ENCODE data around the gene HSF5. TPM values are rescaled to one million over a fixed set of nuclear protein-coding genes. Genes with fewer than 3 reads are reported as not detected.

The HSF5 gene
- total and polyA plus RNA-seq, 2 of the 13 experiments (the other 11 are each of a cell fraction or from before 2014, with no cell fraction given), result not detected

- in situ Hi-C loops (cut with HindIII; ENCODE audit: extremely low pct_ligation_motif_present, low pct_unique_long_range_greater_than_20kb) (no loop called here), intact Hi-C loops (cut with micrococcal nuclease; ENCODE audit: unreplicated experiment) (no loop called here)
- DNase-seq (ENCODE audit: low spot score), result no peak
- Histone ChIP-seq H3K4me1 (ENCODE audit: insufficient read depth, low read length) (peaks cover 29% of the 10 kb centered on the region), H3K79me2 (ENCODE audit: insufficient read depth, low read length) (no peaks in the 10 kb centered on the region), H3K4me3 (replicated peaks in 1 of 3; ENCODE audit: insufficient read depth in 1 of 3, low read depth in 2 of 3, low read length in 3 of 3) (no peak overlapping the region), H3K27me3 (ENCODE audit: control insufficient read depth in 1 of 2, insufficient read depth in 2 of 2, low read length in 2 of 2) (peaks cover 7 to 34% of the 10 kb centered on the region in 2 experiments; a peak in 3 of 5 replicates), H4K20me1 (ENCODE audit: insufficient read depth, low read length) (no peaks in the 10 kb centered on the region), H3K27ac (ENCODE audit: extremely low read length, insufficient read depth, low read length) (no peak overlapping the region), H2AFZ (ENCODE audit: low read length) (no peak overlapping the region), H3K4me2 (ENCODE audit: low read depth, low read length) (no peak overlapping the region), H3K36me3 (replicated peaks in 1 of 2; ENCODE audit: control insufficient read depth in 1 of 2, insufficient read depth in 2 of 2, low read length in 2 of 2) (no peaks in the 10 kb centered on the region), H3K9me3 (ENCODE audit: low read length) (no peaks in the 10 kb centered on the region), H3K9ac (ENCODE audit: insufficient read depth, low read depth, low read length) (no peak overlapping the region)
- no TSS peak for BruUV-seq (replicated peaks)
- ChIA-PET CTCF (ENCODE audit: low intra/inter-chr PET ratio, low total read pairs) (interaction anchor here (0.8 kb wide), 1 partner anchor 50 kb away, joined by 3 read pairs; no protein-coding TSS in a partner anchor), POLR2A (interaction anchor here (2.1 to 3.0 kb wide), 2 partner anchors 9 to 104 kb away, joined by 7 to 9 read pairs; no protein-coding TSS in a partner anchor)
- peak; percentile 47 for ATAC-seq
- WGBS (ENCODE audit: low lambda C conversion rate), result 33% methylated on average over 2 of the region's 2 CpGs
- FAIRE-seq, result no peak
- TF ChIP-seq CTCF (CRISPR knock-in tag; IDR thresholded peaks at IDR 0.05) (peak; percentile 34), MYPOP (CRISPR knock-in tag; IDR thresholded peaks at IDR 0.05) (no peak)
Measured at GRCh38 chr17:58527306-58527705, 39.1 kb upstream of the HSF5 start.

- no peak for FAIRE-seq
- no peak overlapping the region for H3K4me2 ChIP-seq (ENCODE audit: low read depth, low read length)
- intact Hi-C loops (cut with micrococcal nuclease; ENCODE audit: unreplicated experiment) (no loop called here), in situ Hi-C loops (cut with HindIII; ENCODE audit: extremely low pct_ligation_motif_present, low pct_unique_long_range_greater_than_20kb) (no loop called here)
- H3K9ac ChIP-seq (ENCODE audit: insufficient read depth, low read depth, low read length), result no peak overlapping the region
- no peak for DNase-seq (ENCODE audit: low spot score)
- ChIA-PET CTCF (ENCODE audit: low intra/inter-chr PET ratio, low total read pairs) (no interaction called here), POLR2A (no interaction called here)
- ATAC-seq, result no peak
- H3K9me3 ChIP-seq (ENCODE audit: low read length), result no peaks in the 10 kb centered on the region
- H3K27ac ChIP-seq (ENCODE audit: extremely low read length, insufficient read depth, low read length), result no peak overlapping the region
- H3K27me3 ChIP-seq (ENCODE audit: control insufficient read depth in 1 of 2, insufficient read depth in 2 of 2, low read length in 2 of 2), result peaks cover 3 to 18% of the 10 kb centered on the region in 2 experiments; a peak in 4 of 5 replicates
- H3K79me2 ChIP-seq (ENCODE audit: insufficient read depth, low read length), result no peaks in the 10 kb centered on the region
- no peak overlapping the region for H2AFZ ChIP-seq (ENCODE audit: low read length)
- peaks cover 36% of the 10 kb centered on the region for H3K4me1 ChIP-seq (ENCODE audit: insufficient read depth, low read length)
- 3% methylated on average over 3 of the region's 3 CpGs for WGBS (ENCODE audit: low lambda C conversion rate)
- H3K36me3 ChIP-seq (replicated peaks in 1 of 2; ENCODE audit: control insufficient read depth in 1 of 2, insufficient read depth in 2 of 2, low read length in 2 of 2), result no peaks in the 10 kb centered on the region
- no TSS peak for BruUV-seq (replicated peaks)
- no peak overlapping the region for H3K4me3 ChIP-seq (replicated peaks in 1 of 3; ENCODE audit: insufficient read depth in 1 of 3, low read depth in 2 of 3, low read length in 3 of 3)
- H4K20me1 ChIP-seq (ENCODE audit: insufficient read depth, low read length), result no peaks in the 10 kb centered on the region
- TF ChIP-seq HBP1 (CRISPR knock-in tag; IDR thresholded peaks at IDR 0.05; ENCODE audit: low read depth) (no peak), ZNF567 (CRISPR knock-in tag; IDR thresholded peaks at IDR 0.05; ENCODE audit: borderline replicate concordance) (no peak), ZNF260 (CRISPR knock-in tag; IDR thresholded peaks at IDR 0.05; ENCODE audit: borderline replicate concordance, low read depth) (no peak), KLF9 (CRISPR knock-in tag; IDR thresholded peaks at IDR 0.05; ENCODE audit: low read depth) (no peak), AHR (CRISPR knock-in tag; IDR thresholded peaks at IDR 0.05) (no peak), ZFP36L2 (CRISPR knock-in tag; IDR thresholded peaks at IDR 0.05) (no peak), BCL6 (CRISPR knock-in tag; IDR thresholded peaks at IDR 0.05) (no peak), ZFP36L1 (CRISPR knock-in tag; IDR thresholded peaks at IDR 0.05) (no peak), ZNF224 (CRISPR knock-in tag; IDR thresholded peaks at IDR 0.05) (no peak), MLXIP (CRISPR knock-in tag; IDR thresholded peaks at IDR 0.05; ENCODE audit: borderline replicate concordance) (no peak)
Measured at GRCh38 chr17:58525239-58525638, 37.0 kb upstream of the HSF5 start.

Measured in HepG2 (cell line).